HK-2 (cell line): ENCODE measurements around the gene PRKCD.

Experiments
- DNase-seq: peaks from one replicate; pipeline ENCODE4 v3.0.0-alpha.2; 2018; ENCODE audit not compliant: unreplicated experiment

Gene PRKCD

GRCh38 chr3:53155760-53156159 is 5.2 kb upstream of the PRKCD start:
- DNase-seq = no peak

- DNase-seq = no peak
These were observed 4.6 kb upstream of the PRKCD start for GRCh38 chr3:53156368-53156834.

GRCh38 chr3:53157974-53158580 is 2.9 kb upstream of the PRKCD start:
- no peak for DNase-seq

GRCh38 chr3:53158765-53159155 is 2.2 kb upstream of the PRKCD start:
- no peak for DNase-seq

GRCh38 chr3:53159156-53160060 is 1.6 kb upstream of the PRKCD start:
- DNase-seq = no peak

GRCh38 chr3:53160061-53160659 is 849 bp upstream of the PRKCD start:
- no peak for DNase-seq

- peak; percentile 42 for DNase-seq
These were observed 426 bp downstream of the PRKCD start for GRCh38 chr3:53161450-53161819.

- no peak for DNase-seq
These were observed 1.0 kb downstream of the PRKCD start for GRCh38 chr3:53161820-53162671.

- DNase-seq = no peak
These were observed 1.8 kb downstream of the PRKCD start for GRCh38 chr3:53162672-53163443.

- DNase-seq = no peak
These were observed 2.7 kb downstream of the PRKCD start for GRCh38 chr3:53163444-53164387.

- DNase-seq = no peak
These were observed 3.9 kb downstream of the PRKCD start for GRCh38 chr3:53164911-53165310.

GRCh38 chr3:53166206-53166605 is 5.2 kb downstream of the PRKCD start:
- DNase-seq = no peak

GRCh38 chr3:53166781-53167291 is 5.8 kb downstream of the PRKCD start:
- peak; percentile 59 for DNase-seq

- DNase-seq = no peak
These were observed 6.6 kb downstream of the PRKCD start for GRCh38 chr3:53167418-53168174.

GRCh38 chr3:53168175-53168923 is 7.3 kb downstream of the PRKCD start:
- no peak for DNase-seq

GRCh38 chr3:53169045-53169831 is 8.2 kb downstream of the PRKCD start:
- DNase-seq = no peak

- DNase-seq = no peak
These were observed 8.9 kb downstream of the PRKCD start for GRCh38 chr3:53169832-53170324.
